Measurements from ENCODE around the gene PCP4L1. TPM values are rescaled to one million over a fixed set of nuclear protein-coding genes. Genes with fewer than 3 reads are reported as not detected.

PCP4L1 gene
- total RNA-seq, 1 donor: not detected

GRCh38 chr1:161267321-161267720, 8.8 kb downstream of the PCP4L1 start:
- H3K4me3 ChIP-seq (ENCODE audit: low read depth, low read length): no peak overlapping the region
- no peak for TF ChIP-seq CTCF (IDR thresholded peaks at IDR 0.05; ENCODE audit: insufficient read depth, low read length)
- DNase-seq (ENCODE audit: low read depth): no peak

GRCh38 chr1:161273402-161273801, 14.9 kb downstream of the PCP4L1 start:
- DNase-seq (ENCODE audit: low read depth): peak; percentile 15
- no peak for TF ChIP-seq CTCF (IDR thresholded peaks at IDR 0.05; ENCODE audit: insufficient read depth, low read length)
- H3K4me3 ChIP-seq (ENCODE audit: low read depth, low read length): no peak overlapping the region

- TF ChIP-seq CTCF (IDR thresholded peaks at IDR 0.05; ENCODE audit: insufficient read depth, low read length): no peak
- no peak overlapping the region for H3K4me3 ChIP-seq (ENCODE audit: low read depth, low read length)
- DNase-seq (ENCODE audit: low read depth): no peak
These were observed 16.3 kb downstream of the PCP4L1 start for GRCh38 chr1:161274874-161275273.

GRCh38 chr1:161282991-161283390, 24.4 kb downstream of the PCP4L1 start:
- H3K4me3 ChIP-seq (ENCODE audit: low read depth, low read length): no peak overlapping the region
- no peak for DNase-seq (ENCODE audit: low read depth)
- TF ChIP-seq CTCF (IDR thresholded peaks at IDR 0.05; ENCODE audit: insufficient read depth, low read length): no peak

GRCh38 chr1:161285113-161285512, 26.6 kb downstream of the PCP4L1 start:
- no peak for DNase-seq (ENCODE audit: low read depth)
- no peak overlapping the region for H3K4me3 ChIP-seq (ENCODE audit: low read depth, low read length)
- TF ChIP-seq CTCF (IDR thresholded peaks at IDR 0.05; ENCODE audit: insufficient read depth, low read length): no peak

- no peak for TF ChIP-seq CTCF (IDR thresholded peaks at IDR 0.05; ENCODE audit: insufficient read depth, low read length)
- no peak for DNase-seq (ENCODE audit: low read depth)
These were observed 27.0 kb downstream of the PCP4L1 start for GRCh38 chr1:161285521-161285920.

GRCh38 chr1:161287482-161288054, 29.0 kb downstream of the PCP4L1 start:
- DNase-seq (ENCODE audit: low read depth): no peak
- H3K4me3 ChIP-seq (ENCODE audit: low read depth, low read length): no peak overlapping the region
- no peak for TF ChIP-seq CTCF (IDR thresholded peaks at IDR 0.05; ENCODE audit: insufficient read depth, low read length)

More at GRCh38 chr1:161285521-161285920, 27.0 kb downstream of the PCP4L1 start:
- no peak overlapping the region for H3K4me3 ChIP-seq (ENCODE audit: low read depth, low read length)

All from fibroblast of the aortic adventitia (primary cell).